Measurements from ENCODE around the gene PRSS35.
"Not testable (repeated sequence)": the region's sequence is repeated elsewhere in the genome, so short reads cannot be mapped to it uniquely, and the experiment has no call there.

PRSS35 gene

DNA sequence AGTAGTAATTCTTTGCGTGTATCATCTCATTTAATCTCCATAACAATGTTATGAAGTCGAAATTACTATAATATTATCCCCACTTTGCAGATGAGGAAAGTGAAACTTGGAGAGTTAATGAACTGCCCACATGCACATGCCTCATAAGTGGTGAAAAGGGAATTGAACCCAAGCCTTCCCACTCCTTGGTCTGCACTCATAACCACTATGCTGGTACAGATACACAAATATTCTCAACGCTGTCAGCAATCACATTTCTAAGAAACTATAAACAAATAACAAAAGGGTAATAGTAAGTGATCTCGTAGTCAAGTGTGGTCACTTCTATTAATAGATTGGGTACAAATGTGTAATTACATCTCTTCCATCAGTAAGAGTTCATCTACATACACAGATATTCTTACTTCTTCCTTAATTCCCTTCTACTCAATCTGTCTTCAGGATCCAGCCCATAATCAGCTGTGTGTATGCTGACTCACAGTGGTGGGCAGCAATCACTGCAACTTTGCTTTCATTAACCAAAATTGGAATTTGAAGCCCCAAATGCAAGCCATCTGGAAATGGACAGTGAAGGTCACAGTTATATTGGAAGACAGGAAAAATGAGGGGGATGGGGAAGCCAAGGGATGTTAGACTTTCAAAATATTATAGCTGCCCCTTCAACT is 6.6 kb downstream of the PRSS35 start:
- no peak for DNase-seq

DNA sequence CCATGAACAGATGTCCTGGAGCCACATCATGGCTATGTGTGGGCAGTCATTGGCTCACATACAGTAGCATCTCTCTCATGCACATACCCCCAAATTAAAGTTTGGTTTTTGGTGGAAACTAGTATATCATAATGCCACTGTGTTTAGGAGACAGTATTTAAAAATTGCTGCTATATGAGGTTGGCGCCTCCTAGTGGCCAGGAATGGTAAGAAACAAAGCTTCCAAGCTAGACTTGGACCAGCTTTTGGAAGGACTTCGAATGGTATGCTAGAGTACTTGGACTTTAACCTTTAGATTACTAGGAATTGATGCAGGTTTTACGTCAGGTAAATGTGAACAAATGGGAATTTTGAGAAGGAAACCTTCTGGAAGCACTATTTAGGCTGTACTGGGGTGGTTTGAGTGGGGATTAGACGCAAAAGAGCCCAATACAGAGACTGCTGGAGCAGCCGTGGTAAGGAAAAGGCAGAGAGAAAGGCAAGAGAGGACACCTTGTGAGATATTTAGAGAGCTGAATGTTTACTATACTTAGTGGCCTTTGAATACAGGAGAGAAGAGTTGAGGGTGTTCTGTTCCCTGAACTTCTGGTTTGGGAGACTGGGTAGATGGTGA is 23.8 kb downstream of the PRSS35 start:
- no peak for DNase-seq

DNA sequence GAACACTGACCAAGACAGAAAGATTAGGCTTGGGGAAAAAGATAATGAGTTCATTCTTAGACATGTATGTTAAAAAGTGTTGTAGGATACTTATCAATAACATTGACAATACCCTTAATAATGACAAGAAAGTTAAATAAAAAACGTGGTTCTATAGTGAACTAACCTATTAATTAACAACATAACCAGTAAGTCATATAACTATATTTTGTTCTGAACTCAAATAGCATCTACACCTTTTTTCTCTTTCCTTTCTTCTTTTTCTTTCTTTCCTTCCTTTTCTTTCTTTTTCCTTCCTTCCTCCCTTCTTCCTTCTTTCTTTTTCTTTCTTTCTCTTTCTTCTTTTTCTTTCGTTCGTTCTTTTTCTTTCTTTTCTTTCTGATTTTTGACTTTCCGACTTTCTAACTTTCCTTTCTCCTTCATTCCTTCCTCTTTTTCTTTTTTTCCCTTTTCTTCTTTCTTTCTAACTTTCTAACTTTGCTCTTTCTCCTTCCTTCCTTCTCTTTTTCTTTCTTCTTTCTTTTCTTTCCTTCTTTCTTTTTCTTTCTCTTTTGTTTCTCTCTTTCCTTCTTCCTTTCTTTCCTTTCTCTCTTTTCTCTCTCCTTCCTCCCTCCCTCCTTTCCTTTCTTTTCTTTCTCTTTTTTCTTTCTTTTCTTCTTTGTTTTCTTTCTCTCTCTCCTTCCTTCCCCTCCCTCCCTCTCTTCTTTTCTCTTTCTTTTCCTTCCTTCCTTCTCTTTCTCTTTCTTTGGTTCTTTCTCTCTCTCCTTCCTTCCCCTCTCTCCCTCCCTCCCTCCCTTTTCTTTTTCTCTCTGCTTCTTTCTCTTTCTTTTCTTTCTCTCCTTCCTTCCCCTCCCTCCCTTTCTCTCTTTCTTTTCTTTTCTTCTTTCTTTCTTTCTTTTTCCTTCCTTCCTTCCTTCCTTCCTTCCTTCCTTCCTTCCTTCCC is 24.6 kb downstream of the PRSS35 start:
- DNase-seq = no peak

DNA sequence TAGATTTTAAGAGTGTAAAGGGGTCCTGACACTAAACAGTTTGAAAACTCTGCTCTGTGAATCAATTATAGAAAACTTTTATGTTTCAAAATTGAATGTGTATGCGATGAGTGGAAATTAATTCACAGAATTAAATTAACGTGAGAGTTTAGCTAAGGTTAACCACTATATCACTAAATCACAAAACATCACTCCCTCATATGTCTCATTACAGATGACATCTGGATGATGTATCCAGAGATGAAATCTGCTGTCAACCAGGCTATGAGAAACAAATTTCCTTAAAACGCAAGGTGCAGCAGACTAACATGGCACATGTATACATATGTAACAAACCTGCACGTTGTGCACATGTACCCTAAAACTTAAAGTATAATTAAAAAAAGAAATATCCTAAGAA is 27.3 kb downstream of the PRSS35 start:
- no peak for DNase-seq

DNA sequence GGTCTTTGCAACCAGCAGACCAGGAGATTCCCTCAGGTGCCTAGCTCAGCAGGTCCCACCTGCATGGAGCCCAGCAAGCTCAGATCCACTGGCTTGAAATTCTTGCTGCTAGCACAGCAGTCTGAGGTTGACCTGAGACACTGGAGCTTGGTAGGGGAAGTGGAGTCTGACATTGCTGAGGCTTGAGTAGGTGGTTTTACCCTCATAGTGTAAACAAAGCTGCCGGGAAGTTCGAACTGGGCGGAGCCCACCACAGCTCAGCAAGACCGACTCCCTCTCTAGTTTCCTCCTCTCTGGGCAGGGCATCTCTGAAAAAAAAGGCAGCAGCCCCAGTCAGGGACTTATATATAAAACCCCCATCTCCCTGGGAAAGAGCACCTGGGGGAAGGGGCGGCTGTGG is 34.3 kb downstream of the PRSS35 start:
- no peak for DNase-seq

DNA sequence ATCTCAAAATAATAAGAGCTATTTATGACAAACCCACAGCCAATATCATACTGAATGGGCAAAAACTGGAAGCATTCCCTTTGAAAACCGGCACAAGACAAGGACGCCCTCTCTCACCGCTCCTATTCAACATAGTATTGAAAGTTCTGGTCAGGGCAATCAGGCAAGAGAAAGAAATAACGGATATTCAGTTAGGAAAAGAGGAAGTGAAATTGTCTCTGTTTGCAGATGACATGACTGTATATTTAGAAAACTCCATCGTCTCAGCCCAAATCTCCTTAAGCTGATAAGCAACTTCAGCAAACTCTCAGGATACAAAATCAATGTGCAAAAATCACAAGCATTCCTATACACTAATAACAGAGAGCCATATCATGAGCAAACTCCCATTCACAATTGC is 38.1 kb downstream of the PRSS35 start:
- DNase-seq = not testable (repeated sequence)

DNA sequence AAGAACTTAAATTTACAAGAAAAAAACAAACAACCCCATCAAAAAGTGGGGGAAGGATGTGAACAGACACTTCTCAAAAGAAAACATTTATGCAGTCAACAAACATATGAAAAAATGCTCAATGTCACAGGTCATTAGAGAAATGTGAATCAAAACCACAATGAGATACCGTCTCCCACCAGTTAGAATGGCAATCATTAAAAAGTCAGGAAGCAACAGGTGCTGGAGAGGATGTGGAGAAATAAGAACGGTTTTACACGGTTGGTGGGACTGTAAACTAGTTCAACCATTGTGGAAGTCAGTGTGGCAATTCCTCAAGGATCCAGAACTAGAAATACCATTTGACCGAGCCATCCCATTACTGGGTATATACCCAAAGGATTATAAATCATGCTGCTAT is 39.4 kb downstream of the PRSS35 start:
- not testable (repeated sequence) for DNase-seq

DNA sequence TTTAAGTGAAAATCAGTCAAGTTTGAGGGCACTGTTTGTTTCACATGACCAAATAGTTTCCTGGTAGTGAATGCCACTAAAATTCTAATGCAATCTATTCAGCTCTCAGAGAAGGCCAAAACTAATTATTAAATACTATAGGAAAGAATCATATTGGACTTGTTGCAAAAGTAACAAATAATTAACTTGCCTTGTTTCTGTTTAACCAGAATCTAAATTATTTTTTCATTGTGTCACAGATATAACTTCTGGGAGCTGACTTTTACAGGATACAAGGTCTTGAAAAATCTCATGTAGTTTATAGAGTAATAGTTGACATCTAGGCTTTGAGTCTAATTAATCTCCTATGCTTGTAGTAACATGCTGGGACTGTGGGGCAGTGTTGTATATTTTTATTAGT is 44.5 kb downstream of the PRSS35 start:
- DNase-seq = no peak

DNA sequence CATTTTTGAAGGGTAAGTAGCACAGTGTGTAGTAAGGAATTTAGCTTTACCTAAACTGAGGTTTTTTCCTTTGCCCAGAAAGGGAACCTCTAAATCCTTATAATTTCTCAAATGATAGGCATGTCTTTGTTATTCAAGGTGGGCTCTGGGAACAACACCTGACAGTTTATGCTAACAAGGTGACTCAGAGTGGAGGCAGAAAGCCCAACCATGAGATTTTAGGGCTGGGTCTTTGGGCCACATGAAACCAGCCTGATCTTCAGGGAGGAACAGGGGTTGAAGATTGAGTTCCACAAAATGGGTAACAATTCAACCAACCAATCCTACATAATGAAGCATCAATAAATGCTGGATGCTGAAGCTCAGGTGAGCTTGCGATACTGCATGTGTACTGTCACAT is 46.6 kb downstream of the PRSS35 start:
- DNase-seq = no peak

DNA sequence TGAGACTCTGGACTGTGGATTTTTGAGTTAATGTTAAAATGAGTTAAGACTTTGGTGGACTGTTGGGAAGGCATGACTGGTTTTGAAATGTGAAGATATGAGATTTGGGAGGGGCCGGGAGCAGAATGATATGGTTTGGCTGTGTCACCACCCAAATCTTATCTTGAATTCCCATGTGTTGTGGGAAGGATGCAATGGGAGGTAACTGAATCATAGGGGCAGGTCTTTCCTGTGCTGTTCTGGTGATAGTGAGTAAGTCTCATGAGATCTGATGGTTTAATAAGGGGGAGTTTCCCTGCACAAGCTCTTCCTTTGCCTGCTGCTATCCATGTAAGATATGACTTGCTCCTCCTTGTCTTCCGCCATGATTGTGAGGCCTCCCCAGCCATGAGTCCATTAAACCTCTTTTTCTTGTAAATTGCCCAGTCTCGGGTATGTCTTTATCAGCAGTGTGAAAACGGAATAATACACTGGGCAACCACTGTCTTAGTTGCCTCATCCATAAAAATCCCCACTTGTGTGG is 59.4 kb downstream of the PRSS35 start:
- not testable (repeated sequence) for DNase-seq

DNA sequence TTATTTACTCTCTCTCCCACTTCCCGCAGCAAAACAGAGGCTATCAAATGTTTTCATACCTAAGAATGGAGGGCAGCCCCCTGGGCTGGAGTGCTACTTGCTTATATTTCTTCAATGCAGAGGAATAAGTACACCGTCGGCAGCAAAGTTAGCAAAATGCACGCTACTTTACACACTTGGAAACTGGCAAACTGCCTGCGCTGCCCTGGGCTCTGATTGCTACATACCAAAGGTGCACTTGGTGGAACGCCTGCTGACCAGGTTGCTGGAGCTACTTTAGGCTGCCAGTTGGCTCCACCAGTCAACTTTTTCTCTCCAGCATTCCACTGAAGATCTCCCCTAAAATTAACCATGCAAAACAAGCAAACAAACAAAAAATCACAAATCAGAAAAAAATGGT is 62.4 kb downstream of the PRSS35 start:
- DNase-seq = no peak

All from NCI-H524 treated with DMSO at 0.1 percent for 48 hours (cell line).